HL-60 (cell line): Measurements from ENCODE around the gene ACACB.

Source experiments
- DNase-seq, 2 experiments: peaks; one replicate each; pipeline ENCODE4 v3.0.0-alpha.2; 2010 to 2020; ENCODE audit warnings: low read depth in 1 of 2, low spot score in 1 of 2
- H3K27ac ChIP-seq: fragments of 250-450 bp; sonication (Bioruptor Pico); replicated peaks from 2 replicates; pipeline ENCODE4 v1.5.1; 2020; ENCODE audit warnings: mild to moderate bottlenecking, moderate library complexity
- H3K27me3 ChIP-seq: fragments of 250-450 bp; sonication (Bioruptor Pico); 2 replicates; pipeline ENCODE4 v1.5.1; 2021; ENCODE audit warnings: mild to moderate bottlenecking, moderate library complexity; ENCODE audit not compliant: insufficient read depth, poor library complexity, severe bottlenecking
- H3K4me3 ChIP-seq: replicated peaks from 2 replicates; pipeline ENCODE4 v1.5.1; 2011; ENCODE audit warnings: mild to moderate bottlenecking, control low read depth, low read length; ENCODE audit not compliant: insufficient read depth
- GABPA ChIP-seq: IDR thresholded peaks from 2 replicates; pipeline ENCODE4 v1.6.1; 2012; ENCODE audit warnings: low read depth
- POLR2AphosphoS5 ChIP-seq: IDR thresholded peaks from 2 replicates; pipeline ENCODE4 v1.6.1; 2012; ENCODE audit warnings: low read depth
- REST ChIP-seq: IDR thresholded peaks from 2 replicates; pipeline ENCODE4 v1.6.1; 2012; ENCODE audit warnings: low read depth; ENCODE audit not compliant: insufficient replicate concordance
- SPI1 ChIP-seq: IDR thresholded peaks from 2 replicates; pipeline ENCODE4 v1.6.1; 2012; ENCODE audit warnings: low read depth, mild to moderate bottlenecking, borderline replicate concordance
- TF ChIP-seq, protein P1 (sequence below): IDR thresholded peaks from one replicate; pipeline ENCODE4 v1.5.1; 2011; ENCODE audit warnings: low read length, control low read depth, inconsistent platforms; ENCODE audit not compliant: insufficient read depth

The ACACB gene

DNA sequence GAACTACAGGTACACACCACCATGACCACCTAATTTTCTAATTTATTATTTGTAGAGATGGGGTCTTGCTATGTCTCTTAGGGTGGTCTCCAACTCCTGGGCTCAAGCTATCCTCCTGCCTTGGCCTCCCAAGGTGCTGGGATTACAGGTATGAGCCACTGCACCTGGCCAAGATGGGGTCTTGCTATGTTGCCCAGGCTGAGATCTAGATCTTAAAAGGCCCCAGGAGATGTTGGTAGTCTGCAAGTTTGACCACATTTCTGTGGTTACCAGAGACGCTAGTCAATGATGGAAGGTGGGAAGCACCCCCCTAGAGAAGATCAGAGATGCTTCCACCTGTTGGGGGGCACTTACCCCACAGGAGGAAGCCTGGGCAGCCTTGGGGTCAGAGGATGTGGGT lies 158.0 kb downstream of the ACACB start:
- Histone ChIP-seq H3K27ac (no peak overlapping the region), H3K27me3 (no peaks in the 10 kb centered on the region), H3K4me3 (no peak overlapping the region)
- DNase-seq = no peak
- TF ChIP-seq SPI1 (no peak), REST (no peak), GABPA (no peak), POLR2AphosphoS5 (no peak)
- TF ChIP-seq, protein P1, sequence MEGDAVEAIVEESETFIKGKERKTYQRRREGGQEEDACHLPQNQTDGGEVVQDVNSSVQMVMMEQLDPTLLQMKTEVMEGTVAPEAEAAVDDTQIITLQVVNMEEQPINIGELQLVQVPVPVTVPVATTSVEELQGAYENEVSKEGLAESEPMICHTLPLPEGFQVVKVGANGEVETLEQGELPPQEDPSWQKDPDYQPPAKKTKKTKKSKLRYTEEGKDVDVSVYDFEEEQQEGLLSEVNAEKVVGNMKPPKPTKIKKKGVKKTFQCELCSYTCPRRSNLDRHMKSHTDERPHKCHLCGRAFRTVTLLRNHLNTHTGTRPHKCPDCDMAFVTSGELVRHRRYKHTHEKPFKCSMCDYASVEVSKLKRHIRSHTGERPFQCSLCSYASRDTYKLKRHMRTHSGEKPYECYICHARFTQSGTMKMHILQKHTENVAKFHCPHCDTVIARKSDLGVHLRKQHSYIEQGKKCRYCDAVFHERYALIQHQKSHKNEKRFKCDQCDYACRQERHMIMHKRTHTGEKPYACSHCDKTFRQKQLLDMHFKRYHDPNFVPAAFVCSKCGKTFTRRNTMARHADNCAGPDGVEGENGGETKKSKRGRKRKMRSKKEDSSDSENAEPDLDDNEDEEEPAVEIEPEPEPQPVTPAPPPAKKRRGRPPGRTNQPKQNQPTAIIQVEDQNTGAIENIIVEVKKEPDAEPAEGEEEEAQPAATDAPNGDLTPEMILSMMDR = no peak

DNA sequence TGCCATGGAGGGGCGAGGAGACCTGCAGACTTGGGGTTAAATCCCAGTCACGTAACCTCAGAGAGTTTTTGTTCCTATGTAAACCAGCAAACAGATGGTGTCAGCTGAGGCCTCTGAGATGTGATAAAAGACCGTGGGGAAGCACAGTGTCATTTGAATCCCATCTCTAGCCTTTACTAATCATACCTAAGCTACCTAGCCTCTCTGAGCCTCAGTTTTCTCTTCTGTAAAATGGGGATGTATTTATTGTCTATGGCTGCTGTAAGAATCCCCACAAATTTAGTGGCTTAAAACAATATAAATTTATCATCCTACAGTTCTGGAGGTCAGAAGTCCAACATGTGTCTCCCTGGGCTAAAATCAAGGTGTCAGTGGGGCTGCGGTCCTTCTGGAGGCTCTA lies 158.8 kb downstream of the ACACB start:
- no peak overlapping the region for H3K4me3 ChIP-seq
- no peak overlapping the region for H3K27ac ChIP-seq
- no peaks in the 10 kb centered on the region for H3K27me3 ChIP-seq
- no peak for DNase-seq
- TF ChIP-seq SPI1 (no peak), GABPA (no peak), REST (no peak), POLR2AphosphoS5 (no peak)
- TF ChIP-seq, protein P1 = no peak

- no peak overlapping the region for H3K27ac ChIP-seq
- no peak for DNase-seq
- TF ChIP-seq SPI1 (no peak), POLR2AphosphoS5 (no peak), GABPA (no peak), REST (no peak)
- TF ChIP-seq, protein P1 = no peak
- no peaks in the 10 kb centered on the region for H3K27me3 ChIP-seq
- H3K4me3 ChIP-seq = no peak overlapping the region
Observed at GRCh38 chr12:109276160-109276559, 159.8 kb downstream of the ACACB start.
